ENCODE data around the gene ZNF471.

DNA sequence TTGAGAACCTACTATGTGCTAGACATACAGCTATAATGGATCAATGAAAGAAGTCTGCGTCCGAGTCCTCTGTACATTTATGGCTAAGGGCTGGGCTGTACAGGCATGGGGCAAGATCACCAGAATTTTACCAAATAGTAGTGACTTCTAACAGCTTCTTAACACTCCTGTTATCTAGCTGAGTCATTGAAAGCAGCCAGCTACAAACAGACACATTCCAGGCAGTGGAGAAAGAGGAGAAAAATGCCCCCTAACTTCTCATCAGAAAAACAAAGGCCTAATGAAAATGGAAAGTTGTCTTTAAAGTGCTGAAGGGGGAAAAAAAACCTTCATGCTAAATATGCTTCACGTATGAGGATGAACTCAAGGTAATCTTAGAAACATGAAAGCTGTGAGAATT lies 16.3 kb upstream of the ZNF471 start:
- TF ChIP-seq, protein P1, sequence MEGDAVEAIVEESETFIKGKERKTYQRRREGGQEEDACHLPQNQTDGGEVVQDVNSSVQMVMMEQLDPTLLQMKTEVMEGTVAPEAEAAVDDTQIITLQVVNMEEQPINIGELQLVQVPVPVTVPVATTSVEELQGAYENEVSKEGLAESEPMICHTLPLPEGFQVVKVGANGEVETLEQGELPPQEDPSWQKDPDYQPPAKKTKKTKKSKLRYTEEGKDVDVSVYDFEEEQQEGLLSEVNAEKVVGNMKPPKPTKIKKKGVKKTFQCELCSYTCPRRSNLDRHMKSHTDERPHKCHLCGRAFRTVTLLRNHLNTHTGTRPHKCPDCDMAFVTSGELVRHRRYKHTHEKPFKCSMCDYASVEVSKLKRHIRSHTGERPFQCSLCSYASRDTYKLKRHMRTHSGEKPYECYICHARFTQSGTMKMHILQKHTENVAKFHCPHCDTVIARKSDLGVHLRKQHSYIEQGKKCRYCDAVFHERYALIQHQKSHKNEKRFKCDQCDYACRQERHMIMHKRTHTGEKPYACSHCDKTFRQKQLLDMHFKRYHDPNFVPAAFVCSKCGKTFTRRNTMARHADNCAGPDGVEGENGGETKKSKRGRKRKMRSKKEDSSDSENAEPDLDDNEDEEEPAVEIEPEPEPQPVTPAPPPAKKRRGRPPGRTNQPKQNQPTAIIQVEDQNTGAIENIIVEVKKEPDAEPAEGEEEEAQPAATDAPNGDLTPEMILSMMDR (IDR thresholded peaks at IDR 0.05 in 8 of 11, conservative IDR thresholded peaks at IDR 0.05 in 3 of 11) = no peak
- no peak for TF ChIP-seq POLR2AphosphoS5 (IDR thresholded peaks at IDR 0.05)

Data from spleen (tissue), 7 donors.